GM12801 (cell line): ENCODE data around the gene ASXL2.

Source experiments
- TF ChIP-seq, protein P1 (sequence below): IDR thresholded peaks from one replicate; pipeline ENCODE4 v1.5.1; 2011; ENCODE audit warnings: control low read depth; ENCODE audit not compliant: insufficient read length; ENCODE audit errors: extremely low read depth

ASXL2 gene

DNA sequence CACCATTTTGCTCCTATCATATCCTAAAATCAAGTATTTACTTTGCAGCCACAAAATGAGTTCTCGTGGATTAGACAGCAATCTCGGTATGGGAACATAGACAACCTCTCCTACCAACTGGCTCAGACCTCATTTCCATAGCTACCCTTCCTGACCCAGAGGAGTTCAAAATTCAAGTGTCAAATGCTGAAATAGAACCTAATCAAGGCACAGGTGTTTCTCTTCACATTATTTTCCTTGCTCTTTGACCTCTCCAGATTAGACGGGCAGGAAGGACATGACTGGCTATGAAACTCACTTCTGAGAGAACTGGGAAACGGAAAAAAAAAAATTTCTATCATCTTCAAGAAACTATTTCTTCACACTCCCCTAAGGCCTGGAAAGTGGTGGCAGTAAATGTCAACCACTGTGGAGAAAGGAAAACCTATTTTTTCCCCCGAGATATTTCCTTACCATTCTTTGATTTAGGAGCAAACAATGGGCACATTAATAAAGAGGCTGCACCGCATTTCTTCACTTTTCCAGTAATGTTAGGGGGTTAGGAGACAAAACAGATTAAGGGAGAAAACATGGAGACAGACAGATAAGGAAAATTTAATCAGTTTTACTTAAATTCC is 141.3 kb downstream of the ASXL2 start:
- TF ChIP-seq, protein P1, sequence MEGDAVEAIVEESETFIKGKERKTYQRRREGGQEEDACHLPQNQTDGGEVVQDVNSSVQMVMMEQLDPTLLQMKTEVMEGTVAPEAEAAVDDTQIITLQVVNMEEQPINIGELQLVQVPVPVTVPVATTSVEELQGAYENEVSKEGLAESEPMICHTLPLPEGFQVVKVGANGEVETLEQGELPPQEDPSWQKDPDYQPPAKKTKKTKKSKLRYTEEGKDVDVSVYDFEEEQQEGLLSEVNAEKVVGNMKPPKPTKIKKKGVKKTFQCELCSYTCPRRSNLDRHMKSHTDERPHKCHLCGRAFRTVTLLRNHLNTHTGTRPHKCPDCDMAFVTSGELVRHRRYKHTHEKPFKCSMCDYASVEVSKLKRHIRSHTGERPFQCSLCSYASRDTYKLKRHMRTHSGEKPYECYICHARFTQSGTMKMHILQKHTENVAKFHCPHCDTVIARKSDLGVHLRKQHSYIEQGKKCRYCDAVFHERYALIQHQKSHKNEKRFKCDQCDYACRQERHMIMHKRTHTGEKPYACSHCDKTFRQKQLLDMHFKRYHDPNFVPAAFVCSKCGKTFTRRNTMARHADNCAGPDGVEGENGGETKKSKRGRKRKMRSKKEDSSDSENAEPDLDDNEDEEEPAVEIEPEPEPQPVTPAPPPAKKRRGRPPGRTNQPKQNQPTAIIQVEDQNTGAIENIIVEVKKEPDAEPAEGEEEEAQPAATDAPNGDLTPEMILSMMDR = no peak

DNA sequence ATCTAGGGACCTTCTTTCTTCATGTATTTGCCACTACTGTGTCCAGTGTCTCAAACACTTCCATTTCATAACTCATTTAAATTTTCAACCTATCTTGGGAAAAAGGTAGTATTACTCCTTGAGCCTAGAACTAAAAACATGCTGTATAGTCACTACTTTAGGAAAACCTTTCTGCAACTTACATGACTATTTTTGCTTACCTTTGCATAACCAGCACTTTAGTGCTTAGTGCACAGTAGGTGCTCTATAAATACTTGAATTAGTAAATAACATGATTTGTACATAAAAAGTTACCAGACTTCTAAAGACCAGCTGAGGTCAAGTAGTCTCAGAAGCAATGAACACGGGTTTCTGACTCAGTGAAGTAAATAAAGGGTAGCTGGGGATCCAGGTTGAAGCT is 142.5 kb downstream of the ASXL2 start:
- TF ChIP-seq, protein P1 = no peak

DNA sequence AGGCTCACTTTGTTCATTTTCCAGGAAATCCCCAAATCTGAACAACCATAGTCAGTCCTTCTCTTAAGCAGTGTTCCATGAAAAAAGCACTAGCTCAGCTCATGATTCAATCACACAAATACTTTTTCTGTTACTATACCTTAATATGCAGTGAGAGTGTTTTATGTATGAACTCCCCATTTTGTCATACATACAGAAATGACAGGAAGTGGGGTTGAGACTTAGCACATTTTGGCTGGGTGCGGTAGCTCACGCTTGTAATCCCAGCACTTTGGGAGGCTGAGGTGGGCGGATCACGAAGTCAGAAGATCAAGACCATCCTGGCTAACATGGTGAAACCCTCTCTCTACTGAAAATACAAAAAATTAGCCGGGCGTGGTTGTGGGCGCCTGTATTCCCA is 149.7 kb downstream of the ASXL2 start:
- TF ChIP-seq, protein P1 = no peak

DNA sequence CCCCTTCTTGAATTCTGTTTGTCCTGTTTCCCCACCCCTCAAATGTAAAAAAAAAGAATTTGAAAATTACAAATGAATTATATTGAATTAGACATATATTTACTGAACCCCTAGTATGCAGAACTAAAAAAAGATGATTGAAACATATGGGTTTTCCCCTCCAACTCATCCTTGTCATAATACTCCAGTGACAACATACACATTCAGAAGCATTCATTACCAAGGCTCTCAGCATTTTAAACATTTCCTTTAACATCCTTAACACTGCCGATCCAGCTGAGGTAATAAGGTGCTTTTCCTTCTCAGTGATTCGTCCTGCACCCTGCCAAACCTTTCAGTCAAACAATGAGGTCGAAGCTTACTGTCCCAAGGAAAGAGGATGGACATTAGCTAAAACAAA is 151.8 kb downstream of the ASXL2 start:
- TF ChIP-seq, protein P1 = no peak

DNA sequence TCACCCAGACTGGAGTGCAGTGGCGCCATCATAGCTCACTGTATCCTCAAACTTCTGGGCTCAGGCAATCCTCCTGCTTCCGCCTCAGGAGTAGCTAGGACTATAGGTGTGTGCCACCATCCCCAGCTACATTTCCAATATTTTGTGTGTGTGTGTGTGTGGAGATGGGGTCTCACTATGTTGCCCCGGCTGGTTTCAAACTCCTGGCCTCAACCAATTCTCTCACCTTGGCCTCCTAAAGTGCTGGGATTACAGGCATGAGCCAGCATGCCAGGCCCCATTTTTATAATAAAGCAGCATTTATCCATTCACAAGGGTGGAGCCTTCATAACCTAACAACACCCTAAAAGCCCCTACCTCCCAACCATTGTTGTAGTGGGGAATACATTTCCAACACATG is 152.4 kb downstream of the ASXL2 start:
- TF ChIP-seq, protein P1 = no peak

DNA sequence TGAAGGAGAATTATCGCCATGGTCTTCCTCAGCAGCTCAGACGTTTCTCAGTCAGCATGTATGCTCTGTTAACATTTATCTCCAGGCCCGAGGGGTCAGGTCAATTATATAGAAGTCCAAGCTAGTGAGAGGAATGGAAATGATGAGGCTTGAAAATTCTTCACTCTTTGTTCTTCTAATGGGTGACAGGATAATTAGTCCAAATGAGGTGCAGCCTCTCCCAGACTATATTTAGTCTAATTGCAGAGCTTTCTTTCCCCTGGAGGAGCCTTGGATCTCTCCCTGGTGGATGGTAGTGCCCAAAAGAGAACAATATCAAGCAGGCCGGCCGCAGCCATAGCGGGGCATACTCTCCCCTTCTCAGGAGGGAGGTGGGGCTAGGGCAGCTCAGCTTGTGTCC is 153.5 kb downstream of the ASXL2 start:
- TF ChIP-seq, protein P1 = no peak

DNA sequence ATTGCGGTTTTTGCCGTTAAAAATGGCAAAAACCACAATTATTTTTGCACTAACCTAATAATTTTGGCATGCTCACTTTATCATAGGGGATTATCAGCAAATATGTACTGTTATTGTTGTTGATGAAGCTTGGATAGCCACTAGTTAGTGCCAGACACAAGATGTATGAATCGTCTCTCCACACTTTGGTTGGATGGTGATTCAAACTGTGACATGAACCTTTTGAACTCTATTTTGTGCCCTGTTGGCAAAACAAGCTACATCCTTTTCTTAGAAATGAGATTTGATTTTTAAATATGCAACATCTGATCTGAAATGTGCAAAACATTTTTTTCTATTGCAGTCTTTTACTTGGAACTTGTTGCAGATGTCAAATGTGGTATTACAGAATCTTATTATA is 156.1 kb downstream of the ASXL2 start:
- TF ChIP-seq, protein P1 = no peak

DNA sequence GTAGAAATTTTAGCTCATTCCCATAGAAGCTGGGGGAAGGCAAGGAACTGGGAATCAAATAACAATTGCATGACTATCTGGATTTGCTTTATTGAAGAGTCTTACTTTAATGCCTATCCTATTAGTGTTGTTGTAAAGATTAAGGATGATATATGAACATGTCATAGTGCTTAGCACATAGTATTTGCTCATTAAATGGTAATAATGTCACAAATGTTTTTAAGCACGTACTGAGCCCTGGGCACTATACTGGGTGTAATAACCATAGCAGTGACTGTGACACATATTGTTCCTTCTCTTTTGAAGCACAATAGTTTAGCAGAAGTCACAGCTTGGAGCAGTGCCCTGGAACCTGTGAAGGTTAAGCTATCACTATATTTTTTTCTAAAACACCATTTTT is 157.7 kb downstream of the ASXL2 start:
- TF ChIP-seq, protein P1 = no peak
